ENCODE measurements around the gene TMEM132E.

Gene TMEM132E

GRCh38 chr17:34665819-34666763, 86.7 kb downstream of the TMEM132E start:
- FAIRE-seq, result no peak

GRCh38 chr17:34667656-34668055, 88.3 kb downstream of the TMEM132E start:
- FAIRE-seq, result no peak

GRCh38 chr17:34668206-34668605, 88.8 kb downstream of the TMEM132E start:
- no peak for FAIRE-seq

GRCh38 chr17:34669511-34669910, 90.1 kb downstream of the TMEM132E start:
- no peak for FAIRE-seq

- FAIRE-seq, result no peak
Measured at GRCh38 chr17:34670618-34671017, 91.2 kb downstream of the TMEM132E start.

GRCh38 chr17:34671191-34671590, 91.8 kb downstream of the TMEM132E start:
- no peak for FAIRE-seq

- FAIRE-seq, result no peak
Measured at GRCh38 chr17:34672176-34672785, 92.9 kb downstream of the TMEM132E start.

- FAIRE-seq, result no peak
Measured at GRCh38 chr17:34673516-34673915, 94.1 kb downstream of the TMEM132E start.

GRCh38 chr17:34673995-34674890, 94.9 kb downstream of the TMEM132E start:
- no peak for FAIRE-seq

GRCh38 chr17:34675143-34675542, 95.8 kb downstream of the TMEM132E start:
- FAIRE-seq, result no peak

- FAIRE-seq, result no peak
Measured at GRCh38 chr17:34675605-34676004, 96.2 kb downstream of the TMEM132E start.

- FAIRE-seq, result no peak
Measured at GRCh38 chr17:34680151-34680550, 100.8 kb downstream of the TMEM132E start.

GRCh38 chr17:34682305-34682704, 102.9 kb downstream of the TMEM132E start:
- FAIRE-seq, result no peak

GRCh38 chr17:34683390-34683789, 104.0 kb downstream of the TMEM132E start:
- FAIRE-seq, result no peak
